Smooth muscle cell of the coronary artery (primary cell): ENCODE results near the gene SEPTIN3. TPM values are rescaled to one million over a fixed set of nuclear protein-coding genes. Genes with fewer than 3 reads are reported as not detected.

Experiments used
- total RNA-seq: library from RNA; depleted of rRNA; stranded (reverse); fragments of >200 nt; gene quantifications from 2 replicates; pipeline ENCODE4 v1.2.3, GENCODE V29; 2014; ENCODE audit warnings: low replicate concordance

The SEPTIN3 gene
- 0.35 TPM in 1 of 2 replicates, not detected in the other for total RNA-seq

DNA sequence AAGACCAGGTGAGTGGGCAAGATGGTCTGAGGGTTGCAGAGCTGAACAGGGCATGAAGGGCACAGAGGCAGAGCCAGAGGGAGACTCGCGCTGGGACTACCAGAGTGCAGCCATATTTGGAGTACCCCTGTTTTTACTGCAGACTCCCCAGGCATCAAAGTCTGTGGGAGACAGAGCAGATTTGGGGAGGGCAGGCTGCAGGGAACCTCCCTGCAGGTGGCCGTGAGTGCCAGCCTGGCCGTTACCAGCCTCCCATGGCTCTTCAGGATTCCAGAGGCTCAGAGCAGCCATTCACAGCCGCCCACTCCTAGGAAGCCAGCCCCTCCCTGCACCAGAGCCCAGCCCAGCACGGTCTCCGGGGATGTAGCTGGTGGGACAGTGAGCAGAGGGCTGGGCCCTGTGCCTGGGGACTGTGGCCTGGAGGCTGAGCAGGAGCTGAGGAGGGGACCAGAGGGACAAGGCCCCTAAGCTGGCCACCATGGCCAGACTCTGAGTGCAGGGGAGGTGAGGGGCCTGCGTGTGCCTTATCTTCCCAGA is at the start of gene SEPTIN3:
Gene SEPTIN3, plus strand, starts transcription at position 334 of the 537 bp plus-strand sequence. CDS start 2,050 bp downstream, outside the sequence.

GRCh38 chr22:41946629-41947423 is 22.4 kb upstream of the SEPTIN3 start, which contains the start of gene CENPM:
Gene CENPM, minus strand, starts transcription at chr22:41947152. Its CDS starts 76 bp downstream, at chr22:41947076.

DNA sequence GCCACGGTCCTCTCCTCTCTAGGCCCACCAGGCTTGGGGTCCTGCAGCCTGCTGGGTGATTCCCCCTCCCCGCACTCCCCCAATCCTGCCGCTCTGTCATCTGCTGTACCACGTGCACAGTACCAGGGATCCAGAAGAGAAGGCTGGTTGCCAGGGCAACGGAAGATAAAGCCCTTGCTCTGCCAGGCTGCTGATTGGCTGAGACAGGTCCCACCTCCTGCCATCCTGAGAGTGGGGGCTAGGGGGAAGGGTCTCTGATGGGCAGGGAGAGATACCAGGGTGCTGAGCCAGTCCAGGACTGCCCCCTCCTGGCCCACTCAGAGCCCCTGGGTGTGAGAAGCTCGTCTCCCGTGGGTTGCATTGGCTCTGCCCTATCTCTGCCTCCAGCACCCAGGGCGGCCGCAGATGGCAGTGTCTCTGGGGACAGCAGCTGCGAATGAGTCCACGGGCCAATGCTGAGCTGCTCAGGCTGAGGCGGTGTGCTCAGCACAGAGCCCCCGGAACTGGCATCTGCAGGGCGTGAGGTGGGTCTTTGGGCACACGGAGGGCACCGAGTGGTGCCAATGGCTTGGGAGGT is 17.3 kb upstream of the SEPTIN3 start, which contains the start of gene SMIM45:
Gene SMIM45, plus strand, starts transcription at position 253 of the 577 bp plus-strand sequence.

GRCh38 chr22:41998361-41999261 is 29.4 kb downstream of the SEPTIN3 start, which contains the start of gene WBP2NL:
Gene WBP2NL, plus strand, starts transcription at chr22:41998788. Its CDS starts 31 bp downstream, at chr22:41998819.

Other genes with a start within 250 kb of the SEPTIN3 start
- 4.0 and 7.5 TPM in 2 replicates for gene CCDC134, start 168.8 kb upstream of the SEPTIN3 start, total RNA-seq
- 30.1 and 48.3 TPM in 2 replicates for gene SREBF2, start 136.3 kb upstream of the SEPTIN3 start, total RNA-seq
- gene SHISA8, start 54.4 kb upstream of the SEPTIN3 start, total RNA-seq: not detected in 2 replicates
- gene TNFRSF13C, start 42.6 kb upstream of the SEPTIN3 start, total RNA-seq: not detected in 2 replicates
- 0.70 and 9.2 TPM in 2 replicates for gene CENPM, start 22.3 kb upstream of the SEPTIN3 start, total RNA-seq
- 0.23 and 0.30 TPM in 2 replicates for gene WBP2NL, start 29.3 kb downstream of the SEPTIN3 start, total RNA-seq
- 27.2 and 38.3 TPM in 2 replicates for gene NAGA, start 101.4 kb downstream of the SEPTIN3 start, total RNA-seq
- gene PHETA2, start 104.8 kb downstream of the SEPTIN3 start, total RNA-seq: 11.6 and 19.4 TPM in 2 replicates
- 7.8 and 16.8 TPM in 2 replicates for gene SMDT1, start 110.3 kb downstream of the SEPTIN3 start, total RNA-seq
- gene NDUFA6, start 121.3 kb downstream of the SEPTIN3 start, total RNA-seq: 61.3 and 63.1 TPM in 2 replicates
- 0.12 and 0.15 TPM in 2 replicates for gene CYP2D6, start 161.4 kb downstream of the SEPTIN3 start, total RNA-seq